ENCODE measurements around the gene ANLN.
"Not testable (repeated sequence)": the region's sequence is repeated elsewhere in the genome, so short reads cannot be mapped to it uniquely, and the experiment has no call there.

ANLN gene

GRCh38 chr7:36409180-36409579, 19.5 kb downstream of the ANLN start:
- no peak for DNase-seq

- DNase-seq, result no peak
These were observed 25.5 kb downstream of the ANLN start for GRCh38 chr7:36415144-36415543.

DNA sequence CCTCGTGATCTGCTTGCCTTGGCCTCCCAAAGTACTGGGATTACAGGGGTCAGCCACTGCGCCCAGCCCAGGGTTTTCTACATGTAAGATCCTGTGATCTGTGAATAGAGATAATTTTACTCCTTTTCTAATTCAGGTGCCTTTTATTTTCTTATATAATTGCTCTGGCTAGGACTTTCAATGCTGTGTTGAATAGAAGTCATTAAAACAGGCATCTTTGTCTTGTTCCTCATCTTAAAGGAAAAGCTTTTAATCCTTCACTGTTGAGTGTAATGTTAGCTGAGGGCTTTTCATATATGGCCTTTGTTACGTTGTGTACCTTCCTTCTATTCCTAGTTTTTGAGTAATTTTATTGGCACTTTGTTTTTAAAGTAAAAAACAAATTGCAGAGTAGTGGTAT, 26.6 kb downstream of the ANLN start:
- DNase-seq, result no peak

DNA sequence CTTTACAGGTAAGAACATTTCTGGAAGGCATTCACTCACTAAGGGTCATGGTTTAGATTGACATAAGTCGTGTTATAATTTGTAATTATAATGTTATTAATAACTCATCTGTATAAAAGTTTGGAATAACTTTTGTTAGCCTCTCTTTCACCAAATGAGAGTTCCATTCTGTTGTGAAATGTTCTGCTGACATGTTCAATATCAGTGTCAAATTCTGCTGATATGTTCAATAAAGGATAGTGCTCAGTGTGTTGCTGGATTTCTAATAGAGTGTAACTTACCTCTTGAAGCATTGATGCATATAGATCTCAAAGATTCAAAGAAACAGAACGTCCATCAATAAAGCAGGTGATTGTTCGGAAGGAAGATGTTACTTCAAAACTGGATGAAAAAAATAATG, 30.6 kb downstream of the ANLN start:
- no peak for DNase-seq

DNA sequence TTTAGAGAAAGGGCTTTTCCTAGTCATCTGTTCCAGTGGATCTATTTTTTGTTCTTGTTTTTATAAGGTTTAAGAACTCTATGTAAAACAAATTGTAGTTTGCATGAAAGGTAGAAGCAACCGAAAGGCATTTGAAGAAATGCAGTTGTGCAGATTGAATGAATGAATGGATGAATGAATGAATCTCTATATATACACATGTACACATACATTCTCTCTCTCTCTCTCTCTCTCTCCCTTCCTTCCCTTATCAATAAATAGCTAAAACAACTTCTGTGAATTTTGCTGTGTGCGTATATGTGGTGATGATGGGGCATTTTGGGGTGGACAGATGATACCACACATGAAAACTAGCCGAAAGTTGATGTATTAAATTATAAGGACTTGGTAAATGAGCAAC, 32.4 kb downstream of the ANLN start:
- no peak for DNase-seq

- no peak for DNase-seq
These were observed 34.0 kb downstream of the ANLN start for GRCh38 chr7:36423633-36424032.

DNA sequence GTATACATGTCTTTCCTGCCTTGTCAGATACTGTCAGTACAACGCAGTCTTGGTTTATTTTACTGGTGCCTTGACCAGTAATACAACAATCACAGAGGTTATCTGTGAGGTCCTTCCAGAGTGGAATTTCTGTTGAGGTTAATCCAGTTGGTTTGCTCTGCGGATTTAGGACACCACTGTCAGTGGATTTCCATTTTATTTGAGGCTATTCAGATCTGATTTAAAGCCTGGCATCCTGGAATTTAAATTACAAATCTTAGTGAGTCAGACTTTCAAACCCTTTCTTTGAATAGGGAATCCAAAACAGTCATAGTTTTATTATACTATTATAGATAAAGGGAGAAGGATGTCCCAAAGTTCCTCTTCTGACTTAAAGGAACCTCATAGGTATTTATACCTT, 40.5 kb downstream of the ANLN start:
- DNase-seq, result no peak

GRCh38 chr7:36430881-36431280, 41.2 kb downstream of the ANLN start:
- no peak for DNase-seq

- DNase-seq, result no peak
These were observed 48.5 kb downstream of the ANLN start for GRCh38 chr7:36438211-36438610.

GRCh38 chr7:36439624-36440023, 50.0 kb downstream of the ANLN start:
- DNase-seq, result no peak

GRCh38 chr7:36440880-36441279, 51.2 kb downstream of the ANLN start:
- no peak for DNase-seq

GRCh38 chr7:36441344-36442022, 51.8 kb downstream of the ANLN start:
- DNase-seq, result no peak

GRCh38 chr7:36448781-36449379, 59.2 kb downstream of the ANLN start:
- DNase-seq, result no peak

GRCh38 chr7:36449685-36450084, 60.0 kb downstream of the ANLN start:
- no peak for DNase-seq

GRCh38 chr7:36453769-36454168, 64.1 kb downstream of the ANLN start:
- DNase-seq, result no peak

DNA sequence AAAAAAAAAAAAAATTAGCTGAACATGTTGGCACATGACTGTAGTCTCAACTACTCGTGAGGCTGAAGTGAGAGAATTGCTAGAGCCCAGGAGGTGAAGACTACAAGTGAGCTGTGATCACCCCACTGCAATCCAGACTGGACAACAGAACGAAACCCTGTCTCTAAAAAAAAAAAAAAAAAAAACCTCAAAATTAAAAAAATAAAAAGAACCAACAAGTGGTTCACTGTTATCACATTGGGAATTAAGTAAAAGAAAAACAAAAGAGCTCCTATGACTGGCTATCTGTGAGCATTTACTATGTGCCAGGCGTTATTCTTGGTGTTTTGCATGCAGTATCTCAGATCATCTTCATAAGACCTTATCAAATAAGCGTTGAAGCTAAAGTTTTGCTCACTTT, 66.0 kb downstream of the ANLN start:
- DNase-seq, result no peak

GRCh38 chr7:36456138-36456537, 66.5 kb downstream of the ANLN start:
- no peak for DNase-seq

- DNase-seq, result no peak
These were observed 66.9 kb downstream of the ANLN start for GRCh38 chr7:36456548-36456947.

DNA sequence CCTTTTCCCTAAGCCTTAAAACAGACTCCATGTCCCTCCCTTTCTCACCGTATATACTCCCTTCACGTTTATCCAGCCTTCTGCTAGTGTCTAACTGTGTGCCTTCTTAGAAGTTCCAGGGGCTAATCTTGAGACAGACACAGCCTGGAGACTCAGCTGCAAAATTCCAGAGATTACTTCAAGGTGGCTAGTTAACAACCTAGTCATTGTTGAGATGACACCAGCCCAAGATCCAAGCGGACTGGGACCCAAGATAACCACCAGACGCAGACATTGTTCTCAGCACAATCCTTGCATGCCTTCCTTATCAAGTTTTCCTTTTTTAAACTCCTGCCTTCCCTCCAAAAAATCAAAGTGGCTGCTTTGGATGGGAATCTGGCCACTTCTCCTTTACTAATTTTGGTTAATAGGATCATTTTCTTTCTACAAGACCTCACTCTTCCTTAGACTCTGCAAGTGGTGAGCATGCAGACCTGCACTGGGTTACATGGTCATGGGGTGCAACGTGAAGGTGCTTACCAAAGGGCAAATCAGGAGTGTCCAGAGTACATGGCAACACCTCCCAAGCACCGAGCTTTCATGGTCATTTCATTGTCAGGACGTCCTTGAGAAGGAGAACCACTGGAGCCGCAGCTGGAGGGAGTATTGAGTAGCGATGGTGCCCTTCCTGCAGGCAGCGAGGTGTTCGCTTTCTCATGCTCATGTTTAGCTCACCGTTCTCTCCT, 69.7 kb downstream of the ANLN start:
- DNase-seq, result no peak

- DNase-seq, result no peak
These were observed 71.3 kb downstream of the ANLN start for GRCh38 chr7:36460811-36461429.

DNA sequence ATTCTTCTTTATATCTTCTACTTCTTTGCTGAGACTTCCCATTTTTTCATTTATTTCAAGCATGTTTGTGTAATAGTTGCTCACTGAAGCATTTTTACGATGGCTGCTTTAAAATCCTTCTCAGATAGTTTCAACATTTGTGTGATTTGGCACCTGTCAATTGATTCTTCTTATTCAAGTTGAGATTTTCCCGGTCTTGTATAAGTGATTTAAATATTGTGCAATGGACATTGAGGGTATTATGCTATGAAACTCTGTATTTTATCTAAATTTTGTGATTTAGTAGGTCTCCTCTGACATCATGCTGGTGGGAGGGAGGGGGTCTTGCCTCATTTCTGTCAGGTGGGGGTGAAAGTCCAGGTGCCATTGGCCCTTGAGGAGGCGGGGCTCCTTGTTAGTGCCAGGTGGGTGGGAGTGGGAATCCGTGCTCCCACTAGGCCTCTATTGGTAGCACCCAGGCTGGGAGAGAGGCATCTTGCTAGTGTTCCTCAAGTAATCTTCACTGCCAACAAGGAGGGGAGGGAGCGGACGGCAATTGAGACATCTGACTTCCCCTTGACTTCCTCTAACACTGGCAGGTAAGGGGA, 73.0 kb downstream of the ANLN start:
- DNase-seq, result no peak

DNA sequence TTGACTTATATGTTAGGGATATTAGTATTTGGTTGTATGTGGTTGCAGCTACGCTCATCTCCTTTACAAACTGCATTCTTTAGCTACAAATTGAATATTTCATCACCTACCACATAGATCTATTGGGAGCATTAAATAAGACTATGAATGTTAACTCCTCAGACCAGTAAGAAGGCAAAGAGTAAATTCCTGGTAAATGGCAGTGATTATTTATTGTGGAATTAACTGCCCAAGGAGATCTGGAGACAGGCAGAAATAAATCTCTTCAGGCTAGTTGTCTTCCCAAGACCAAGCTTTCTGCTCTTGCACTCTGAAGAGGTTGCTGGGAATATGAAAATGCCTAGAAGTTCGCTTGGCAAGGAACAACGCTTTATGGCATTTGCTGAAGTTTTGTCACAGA, 74.6 kb downstream of the ANLN start:
- no peak for DNase-seq

DNA sequence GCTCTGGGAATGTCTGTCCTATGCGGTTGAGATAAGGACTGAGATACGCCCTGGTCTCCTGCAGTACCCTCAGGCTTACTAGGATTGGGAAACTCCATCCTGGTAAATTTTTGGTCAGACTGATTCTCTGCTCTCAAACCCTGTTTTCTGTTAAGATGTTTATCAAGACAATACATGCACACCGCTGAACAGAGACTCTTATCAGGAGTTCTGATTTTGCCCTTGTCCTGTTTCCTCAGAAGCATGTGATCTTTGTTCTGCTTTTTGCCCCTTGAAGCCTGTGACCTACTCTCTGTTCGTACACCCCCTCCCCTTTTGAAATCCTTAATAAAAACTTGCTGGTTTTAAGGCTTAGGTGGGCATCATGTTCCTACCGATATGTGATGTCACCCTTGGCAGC, 76.3 kb downstream of the ANLN start:
- not testable (repeated sequence) for DNase-seq

Measured in right forelimb (tissue), 1 donor.